Measurements from ENCODE around the gene ERH. TPM values are rescaled to one million over a fixed set of nuclear protein-coding genes. Genes with fewer than 3 reads are reported as not detected.

Gene ERH
- total RNA-seq, 2 donors from 2014 or later: 35.5 to 64.6 TPM

- 83 to 89% methylated on average over 5 of the region's 5 CpGs for WGBS, 2 donors
- TF ChIP-seq CTCF (IDR thresholded peaks at IDR 0.05): no peak
- TF ChIP-seq POLR2A (IDR thresholded peaks at IDR 0.05): no peak
- Histone ChIP-seq H3K36me3 (replicated peaks in 1 of 2; ENCODE audit: insufficient read depth in 1 of 2, low read depth in 2 of 2) (no peaks in the 10 kb centered on the region), H3K27ac (no peak overlapping the region), H3K27me3 (no peaks in the 10 kb centered on the region), H3K4me3 (no peak overlapping the region), H3K9me3 (no peaks in the 10 kb centered on the region), H3K4me1 (peaks cover 6% of the 10 kb centered on the region)
- DNase-seq (no peak), ATAC-seq (no peak)
- intact Hi-C loops (cut with DNase I): no loop called here
These were observed 60.1 kb downstream of the ERH start for GRCh38 chr14:69337984-69338383.

GRCh38 chr14:69335371-69335771, 62.7 kb downstream of the ERH start:
- whole genome bisulfite sequencing, 2 donors: 68 to 70% methylated on average over 6 of the region's 6 CpGs
- DNase-seq: no peak
- H3K4me1 ChIP-seq: no peaks in the 10 kb centered on the region
- ATAC-seq: no peak
- intact Hi-C loops (cut with DNase I): no loop called here
- no peaks in the 10 kb centered on the region for H3K27me3 ChIP-seq
- TF ChIP-seq POLR2A (IDR thresholded peaks at IDR 0.05) (no peak), CTCF (IDR thresholded peaks at IDR 0.05) (no peak)
- H3K9me3 ChIP-seq: no peaks in the 10 kb centered on the region
- H3K36me3 ChIP-seq (replicated peaks in 1 of 2; ENCODE audit: insufficient read depth in 1 of 2, low read depth in 2 of 2): no peaks in the 10 kb centered on the region
- no peak overlapping the region for H3K4me3 ChIP-seq
- H3K27ac ChIP-seq: no peak overlapping the region

- no peaks in the 10 kb centered on the region for H3K36me3 ChIP-seq (replicated peaks in 1 of 2; ENCODE audit: insufficient read depth in 1 of 2, low read depth in 2 of 2)
- ATAC-seq (no peak), DNase-seq (no peak)
- H3K27me3 ChIP-seq: no peaks in the 10 kb centered on the region
- 74% methylated on average over 6 of the region's 6 CpGs; no CpG with 5 or more reads in 1 of the 2 donors for WGBS, 2 donors
- no peak for TF ChIP-seq POLR2A (IDR thresholded peaks at IDR 0.05)
- TF ChIP-seq CTCF (IDR thresholded peaks at IDR 0.05): no peak
- H3K4me3 ChIP-seq: no peak overlapping the region
- no peaks in the 10 kb centered on the region for H3K4me1 ChIP-seq
- no peak overlapping the region for H3K27ac ChIP-seq
- intact Hi-C loops (cut with DNase I): no loop called here
- no peaks in the 10 kb centered on the region for H3K9me3 ChIP-seq
These were observed 63.5 kb downstream of the ERH start for GRCh38 chr14:69334576-69334975.

- H3K4me1 ChIP-seq: no peaks in the 10 kb centered on the region
- intact Hi-C loops (cut with DNase I): no loop called here
- H3K9me3 ChIP-seq: no peaks in the 10 kb centered on the region
These were observed 64.2 kb downstream of the ERH start for GRCh38 chr14:69333791-69334337.

More at GRCh38 chr14:69333791-69334337, 64.2 kb downstream of the ERH start:
- H3K36me3 ChIP-seq (replicated peaks in 1 of 2; ENCODE audit: insufficient read depth in 1 of 2, low read depth in 2 of 2): no peaks in the 10 kb centered on the region
- H3K27ac ChIP-seq: no peak overlapping the region
- DNase-seq: no peak
- 68 to 71% methylated on average over 4 of the region's 4 CpGs for WGBS, 2 donors
- no peak for TF ChIP-seq POLR2A (IDR thresholded peaks at IDR 0.05)
- no peak for TF ChIP-seq CTCF (IDR thresholded peaks at IDR 0.05)
- ATAC-seq: no peak
- no peaks in the 10 kb centered on the region for H3K27me3 ChIP-seq
- no peak overlapping the region for H3K4me3 ChIP-seq
